ENCODE measurements around the gene EGR1. TPM values are rescaled to one million over a fixed set of nuclear protein-coding genes. Genes with fewer than 3 reads are reported as not detected.

Gene EGR1
- total and polyA plus RNA-seq, 2 of the 4 experiments (the other 2 are of a cell fraction), result 2.9 to 104 TPM

Small RNA genes within 50 kb of the gene (microRNA-seq; reads per million reads assigned to microRNA genes)
- not detected for gene AC113403.1 (ENCODE audit: insufficient read depth, insufficient read length)

Small RNA genes within 50 kb of the gene (small RNA-seq; reads per million reads assigned to genes)
- gene AC113403.1, result 0 reads per million in 5 experiments

Other genes starting within 250 kb of the EGR1 start
- gene GFRA3, start 190.9 kb upstream of the EGR1 start, total RNA-seq (2012; rRNA removed), result not detected in 2 replicates
- gene GFRA3, start 190.9 kb upstream of the EGR1 start, polyA plus RNA-seq (2012; rRNA removed), result not detected in 2 replicates
- 7.5 and 8.2 TPM in 2 replicates for gene CDC25C, start 133.7 kb upstream of the EGR1 start, total RNA-seq (2012; rRNA removed)
- gene CDC25C, start 133.7 kb upstream of the EGR1 start, polyA plus RNA-seq (2012; rRNA removed), result 6.9 and 7.3 TPM in 2 replicates
- 21.5 and 23.1 TPM in 2 replicates for gene FAM53C, start 127.2 kb upstream of the EGR1 start, total RNA-seq (2012; rRNA removed)
- 25.6 and 27.5 TPM in 2 replicates for gene FAM53C, start 127.2 kb upstream of the EGR1 start, polyA plus RNA-seq (2012; rRNA removed)
- 35.8 and 36.7 TPM in 2 replicates for gene KDM3B, start 112.8 kb upstream of the EGR1 start, total RNA-seq (2012; rRNA removed)
- 17.1 and 19.4 TPM in 2 replicates for gene KDM3B, start 112.8 kb upstream of the EGR1 start, polyA plus RNA-seq (2012; rRNA removed)
- 12.4 and 20.3 TPM in 2 replicates for gene REEP2, start 26.4 kb upstream of the EGR1 start, total RNA-seq (2012; rRNA removed)
- gene REEP2, start 26.4 kb upstream of the EGR1 start, polyA plus RNA-seq (2012; rRNA removed), result 17.0 and 17.1 TPM in 2 replicates
- 126 and 144 TPM in 2 replicates for gene ETF1, start 77.8 kb downstream of the EGR1 start, total RNA-seq (2012; rRNA removed)
- gene ETF1, start 77.8 kb downstream of the EGR1 start, polyA plus RNA-seq (2012; rRNA removed), result 45.4 and 53.2 TPM in 2 replicates
- 456 and 472 TPM in 2 replicates for gene HSPA9, start 109.9 kb downstream of the EGR1 start, total RNA-seq (2012; rRNA removed)
- 133 and 157 TPM in 2 replicates for gene HSPA9, start 109.9 kb downstream of the EGR1 start, polyA plus RNA-seq (2012; rRNA removed)

Data from IMR-90 (cell line).